Psoas muscle (tissue), 8 donors: ENCODE results near the gene BCL11B. TPM values are rescaled to one million over a fixed set of nuclear protein-coding genes. Genes with fewer than 3 reads are reported as not detected.

Source experiments
- ATAC-seq, 4 donors: fragments of 200-7000 bp; cut with Tn5 transposase; one replicate each; pipeline ENCODE4 v1.9.1; 2020; ENCODE audit warnings: moderate library complexity in 3 of 4, mild to moderate bottlenecking in 2 of 4
- DNase-seq, 2 donors: peaks; one replicate each; pipeline ENCODE4 v3.0.0-alpha.2; 2020
- H3K27ac ChIP-seq: fragments of 200-600 bp; one replicate; pipeline ENCODE4 v1.8.0; 2022
- H3K27me3 ChIP-seq, 3 donors: fragments of 200-600 bp in 1 of 3; one replicate each; pipeline versions ENCODE4 v1.6.1 to v1.8.0; 2013 to 2022; ENCODE audit warnings: low read length in 2 of 3, mild to moderate bottlenecking in 2 of 3, moderate library complexity in 1 of 3; ENCODE audit not compliant: insufficient read depth in 3 of 3
- H3K36me3 ChIP-seq, 2 donors: fragments of 200-600 bp in 1 of 2; one replicate each; pipeline versions ENCODE4 v1.6.1 to v1.8.0; 2013 to 2022; ENCODE audit warnings: low read depth in 1 of 2, mild to moderate bottlenecking in 1 of 2, moderate library complexity in 1 of 2; ENCODE audit not compliant: insufficient read depth in 1 of 2
- H3K4me1 ChIP-seq: fragments of 200-600 bp; one replicate; pipeline ENCODE4 v1.8.0; 2022
- H3K4me3 ChIP-seq: fragments of 200-600 bp; one replicate; pipeline ENCODE4 v1.8.0; 2022; ENCODE audit warnings: mild to moderate bottlenecking
- H3K9me3 ChIP-seq: fragments of 200-600 bp; one replicate; pipeline ENCODE4 v1.8.0; 2022
- WGBS, 3 donors: extraction: QIAGEN DNeasy Blood & Tissue Kit; methylation state at CpG; one replicate each; pipeline versions ENCODE4 v1.1.6 to v1.1.7; 2013; 5-methylcytosine and 5-hydroxymethylcytosine counted together
- intact Hi-C, 2 donors: fragments of 100-400 bp; cut with DNase I; formaldehyde crosslinking; loops; one replicate each; pipeline versions ENCODE4 v1.11.0 to v1.14.2; 2022
- polyA plus RNA-seq, 3 donors: library from polyadenylated mRNA; stranded (reverse); fragments of 200-250 nt; gene quantifications; one replicate each; pipeline ENCODE4 v1.2.3, GENCODE V29; 2013
- total RNA-seq, 4 donors: library from RNA; stranded (reverse); fragmentation: NEBNext Ultra II Directional in 2 of 4; extraction: Animal tissue kit (Norgen Biotek cat#: 25700) in 2 of 4; gene quantifications; one replicate each; pipeline versions ENCODE4 v1.2.1 to v1.2.4, GENCODE V29; 2021 to 2023
- TF ChIP-seq, protein P1 (sequence below): fragments of 200-600 bp; IDR thresholded peaks from one replicate; pipeline ENCODE4 v1.8.0; 2022; ENCODE audit warnings: antibody characterized with exemption
- donor health status: healthy with polysubstance abuse.
- donor health status: DM: no; HTN: no; CAD: no; lungs with moderate emphysema.
- donor health status: Bipolar disorder and iron deficiency.
- donor health status: healthy.
- donor health status: DM: yes; HTN: yes; CAD: no.
- donor health status: DM: no; HTN: no; CAD: no.
- donor health status: DM: no; HTN: no; CAD: no.
- donor health status: DM: yes; HTN: yes; CAD: no.

BCL11B gene
- total and polyA plus RNA-seq, 7 donors: 0.01 to 0.34 (median 0.15) TPM; not detected in 2

DNA sequence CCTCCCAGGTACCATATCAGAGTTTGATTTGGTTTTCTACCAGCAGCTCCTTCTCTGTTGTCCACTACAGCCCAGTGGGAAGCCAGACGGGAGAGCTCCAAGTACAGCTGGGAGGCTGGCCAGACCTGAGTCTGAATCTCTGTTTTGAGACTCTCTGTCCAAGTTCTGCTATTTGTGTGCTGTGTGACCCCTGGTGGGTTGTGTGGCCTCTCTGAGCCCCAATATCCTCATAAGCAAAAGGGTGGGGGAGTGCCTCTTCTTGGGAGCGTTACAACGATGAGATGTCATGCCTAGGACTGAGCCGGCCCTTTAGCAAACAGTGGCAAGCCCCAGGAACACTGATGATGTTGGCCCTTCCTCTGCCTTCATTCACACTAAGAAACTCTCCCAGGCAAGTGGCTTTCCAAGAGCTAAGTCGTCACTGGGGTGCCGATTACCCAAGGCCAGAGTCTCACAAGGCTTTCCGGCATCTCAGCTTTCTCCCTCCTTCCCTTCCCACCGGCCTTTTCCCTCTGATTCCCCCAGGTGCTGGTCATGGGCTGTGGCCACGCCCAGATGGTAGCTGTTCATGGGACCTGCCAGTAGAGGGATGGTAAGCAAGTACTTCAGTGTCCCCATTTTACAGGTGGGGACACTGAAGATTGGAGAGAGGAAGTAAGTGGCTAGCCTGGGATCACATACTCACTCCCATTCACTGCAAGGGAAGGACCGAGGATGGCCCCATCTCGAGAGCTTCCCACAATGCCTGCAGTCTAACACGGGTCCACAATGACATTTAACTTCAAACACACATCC is 47.7 kb downstream of the BCL11B start:
- H3K9me3 ChIP-seq: no peaks in the 10 kb centered on the region
- TF ChIP-seq, protein P1, sequence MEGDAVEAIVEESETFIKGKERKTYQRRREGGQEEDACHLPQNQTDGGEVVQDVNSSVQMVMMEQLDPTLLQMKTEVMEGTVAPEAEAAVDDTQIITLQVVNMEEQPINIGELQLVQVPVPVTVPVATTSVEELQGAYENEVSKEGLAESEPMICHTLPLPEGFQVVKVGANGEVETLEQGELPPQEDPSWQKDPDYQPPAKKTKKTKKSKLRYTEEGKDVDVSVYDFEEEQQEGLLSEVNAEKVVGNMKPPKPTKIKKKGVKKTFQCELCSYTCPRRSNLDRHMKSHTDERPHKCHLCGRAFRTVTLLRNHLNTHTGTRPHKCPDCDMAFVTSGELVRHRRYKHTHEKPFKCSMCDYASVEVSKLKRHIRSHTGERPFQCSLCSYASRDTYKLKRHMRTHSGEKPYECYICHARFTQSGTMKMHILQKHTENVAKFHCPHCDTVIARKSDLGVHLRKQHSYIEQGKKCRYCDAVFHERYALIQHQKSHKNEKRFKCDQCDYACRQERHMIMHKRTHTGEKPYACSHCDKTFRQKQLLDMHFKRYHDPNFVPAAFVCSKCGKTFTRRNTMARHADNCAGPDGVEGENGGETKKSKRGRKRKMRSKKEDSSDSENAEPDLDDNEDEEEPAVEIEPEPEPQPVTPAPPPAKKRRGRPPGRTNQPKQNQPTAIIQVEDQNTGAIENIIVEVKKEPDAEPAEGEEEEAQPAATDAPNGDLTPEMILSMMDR: no peak
- WGBS, 3 donors: 69 to 75% (median 69%) methylated on average over 12 of the region's 12 CpGs
- ATAC-seq: no peak
- intact Hi-C loops: no loop called here
- H3K27me3 ChIP-seq: peaks cover 0 to 6% (median 0%) of the 10 kb centered on the region in 3 donors
- H3K36me3 ChIP-seq: no peaks in the 10 kb centered on the region
- no peak overlapping the region for H3K27ac ChIP-seq
- no peak for DNase-seq
- H3K4me3 ChIP-seq: no peak overlapping the region
- no peaks in the 10 kb centered on the region for H3K4me1 ChIP-seq

DNA sequence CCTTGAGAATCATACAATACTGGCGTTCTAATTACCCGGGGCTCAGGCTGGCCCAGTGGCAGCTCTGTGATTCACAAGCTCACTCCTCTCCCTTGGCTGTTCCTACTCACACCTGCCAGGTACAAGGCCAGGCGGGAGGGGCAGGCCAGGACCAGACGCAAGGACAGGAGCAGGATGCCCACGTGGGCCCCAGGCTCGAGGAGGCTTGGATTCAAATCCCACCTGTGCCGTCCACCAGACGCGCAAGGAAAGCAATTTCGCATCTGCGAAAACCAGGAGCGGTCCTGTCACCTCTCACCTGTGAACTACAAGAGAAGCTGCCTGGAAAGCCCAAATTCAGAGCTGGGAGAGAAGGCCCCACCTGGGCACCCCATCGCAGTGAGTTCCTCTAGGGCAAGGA is 50.6 kb downstream of the BCL11B start:
- ATAC-seq (no peak), DNase-seq (no peak)
- Histone ChIP-seq H3K9me3 (no peaks in the 10 kb centered on the region), H3K27me3 (peaks cover 0 to 6% (median 0%) of the 10 kb centered on the region in 3 donors), H3K27ac (no peak overlapping the region), H3K36me3 (no peaks in the 10 kb centered on the region), H3K4me3 (no peak overlapping the region), H3K4me1 (no peaks in the 10 kb centered on the region)
- intact Hi-C loops: no loop called here
- TF ChIP-seq, protein P1: no peak
- 90 to 93% (median 92%) methylated on average over 13 of the region's 13 CpGs for WGBS, 3 donors

DNA sequence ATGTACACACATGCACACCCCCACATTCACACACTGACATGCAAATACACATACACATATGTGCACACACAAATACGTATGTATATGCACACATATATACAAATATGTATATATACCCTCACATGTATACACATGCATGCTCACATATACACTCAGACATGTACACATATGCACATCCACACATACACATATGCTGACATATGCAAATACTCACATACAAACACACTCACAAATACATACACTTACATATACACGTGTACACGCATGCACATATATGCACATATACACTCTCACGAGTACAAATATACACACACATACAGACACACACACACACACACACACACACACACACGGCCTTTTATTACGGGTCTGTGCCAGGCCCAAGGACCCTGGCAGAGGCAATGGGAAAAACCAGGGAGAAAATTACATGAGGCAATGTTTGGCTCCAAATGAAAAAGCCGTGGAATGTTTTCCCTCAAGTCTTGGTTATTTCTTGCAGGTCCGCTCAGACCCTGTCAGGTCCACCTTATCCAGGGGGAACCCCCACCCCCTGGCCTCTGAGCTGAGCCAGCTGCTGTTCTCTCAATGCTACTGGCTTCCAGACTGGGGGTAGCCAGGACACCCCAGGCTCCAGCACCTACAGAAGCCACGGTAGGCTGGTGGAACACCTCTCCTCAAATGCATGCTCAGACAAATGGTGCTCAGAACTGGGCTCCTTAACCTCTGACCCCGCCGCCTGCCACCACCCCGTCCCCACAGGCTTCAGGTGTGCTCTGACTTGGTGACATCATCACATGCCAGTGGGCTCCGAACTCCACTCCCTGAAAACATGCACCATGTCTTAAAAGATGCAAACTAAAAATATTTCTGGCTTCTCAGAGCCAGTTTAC is 54.7 kb downstream of the BCL11B start:
- Histone ChIP-seq H3K36me3 (no peaks in the 10 kb centered on the region), H3K4me3 (no peak overlapping the region), H3K27me3 (peaks cover 0 to 3% (median 2%) of the 10 kb centered on the region in 3 donors), H3K27ac (no peak overlapping the region), H3K9me3 (no peaks in the 10 kb centered on the region), H3K4me1 (no peaks in the 10 kb centered on the region)
- TF ChIP-seq, protein P1: no peak
- DNase-seq (no peak), ATAC-seq (no peak)
- intact Hi-C loops: no loop called here
- WGBS, 3 donors: 64 to 69% (median 67%) methylated on average over 13 of the region's 13 CpGs

DNA sequence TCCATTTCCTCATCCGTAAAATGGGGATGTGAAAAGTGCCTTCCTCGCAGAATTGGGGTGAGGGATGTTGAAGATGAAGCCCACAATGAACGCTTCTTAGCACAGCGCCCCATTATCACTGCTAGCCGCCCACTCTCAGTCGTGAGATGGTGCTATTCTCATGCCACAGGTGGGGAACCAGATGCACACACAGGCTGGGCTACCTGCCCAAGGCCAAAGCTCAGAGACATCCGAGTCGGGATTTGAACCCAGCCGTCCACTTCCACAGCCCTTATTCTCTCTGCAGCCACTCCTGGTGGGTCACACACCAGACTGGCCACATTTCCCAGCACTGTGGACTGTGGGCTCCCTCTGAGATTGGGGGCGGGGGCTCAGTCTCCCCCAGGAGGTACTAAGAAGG is 55.8 kb downstream of the BCL11B start:
- intact Hi-C loops: no loop called here
- TF ChIP-seq, protein P1: no peak
- Histone ChIP-seq H3K27ac (no peak overlapping the region), H3K27me3 (peaks cover 0 to 3% (median 0%) of the 10 kb centered on the region in 3 donors), H3K9me3 (no peaks in the 10 kb centered on the region), H3K36me3 (no peaks in the 10 kb centered on the region), H3K4me1 (no peaks in the 10 kb centered on the region), H3K4me3 (no peak overlapping the region)
- ATAC-seq (no peak), DNase-seq (no peak)
- WGBS, 3 donors: 87 to 90% (median 89%) methylated on average over 10 of the region's 10 CpGs
